Activated CD8-positive, alpha-beta memory T cell treated with anti-CD3 and anti-CD28 coated beads for 1 hour (primary cell): Measurements from ENCODE around the gene MAGI2.
"Not testable (repeated sequence)": the region's sequence is repeated elsewhere in the genome, so short reads cannot be mapped to it uniquely, and the experiment has no call there.

Experiments
- DNase-seq, 2 donors: peaks; one replicate each; pipeline ENCODE4 v3.0.0-alpha.2; 2020; ENCODE audit warnings: low read depth in 1 of 2; ENCODE audit errors: extremely low read depth in 1 of 2

The MAGI2 gene

DNA sequence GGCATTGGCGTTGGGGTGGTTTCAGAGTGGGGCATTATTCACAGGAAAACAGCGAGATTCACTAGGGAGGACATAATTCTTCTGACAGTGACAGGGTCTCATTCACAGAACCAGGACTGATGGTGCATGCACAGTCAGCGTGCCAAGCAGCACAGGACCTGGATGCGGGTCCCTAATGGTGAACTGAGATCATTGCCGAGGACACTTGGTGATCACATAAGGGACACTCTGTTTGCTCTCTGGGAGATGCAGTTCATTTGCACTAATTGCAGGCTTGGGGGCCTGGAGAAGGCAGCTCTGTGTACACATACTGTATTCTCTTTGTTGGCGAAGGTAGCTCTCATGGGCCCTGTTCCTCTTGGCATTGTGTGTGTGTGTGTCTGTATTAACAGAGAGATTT, 938.8 kb downstream of the MAGI2 start:
- no peak for DNase-seq

DNA sequence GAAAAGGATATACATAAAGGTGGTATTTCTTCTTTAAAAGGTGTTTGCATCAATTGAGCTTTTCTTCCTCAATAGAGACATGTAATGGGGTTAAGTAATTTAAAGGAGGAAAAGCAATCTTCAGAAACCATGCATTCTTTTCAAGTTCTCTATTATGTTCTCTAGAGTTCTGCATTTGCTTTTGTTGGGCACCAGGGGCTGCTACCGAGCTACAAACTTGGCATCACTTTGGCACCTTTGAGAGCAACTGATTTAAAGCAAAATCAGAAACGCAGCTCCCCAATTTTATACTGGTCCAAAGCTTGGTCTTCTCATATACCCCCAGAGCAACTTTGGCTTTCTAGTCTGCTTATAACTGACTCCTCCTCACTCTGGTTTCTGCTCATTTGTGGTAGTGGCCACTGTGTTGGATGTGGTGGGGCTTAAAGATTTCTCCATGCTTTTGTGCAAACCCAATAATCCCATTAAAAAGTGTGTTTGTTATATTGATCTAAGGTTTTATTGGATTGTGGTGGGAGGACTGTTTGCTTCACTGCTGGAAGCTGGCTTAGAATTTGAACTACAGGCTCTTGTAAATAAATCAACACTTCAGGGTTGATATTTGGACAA, 942.8 kb downstream of the MAGI2 start:
- DNase-seq: no peak

DNA sequence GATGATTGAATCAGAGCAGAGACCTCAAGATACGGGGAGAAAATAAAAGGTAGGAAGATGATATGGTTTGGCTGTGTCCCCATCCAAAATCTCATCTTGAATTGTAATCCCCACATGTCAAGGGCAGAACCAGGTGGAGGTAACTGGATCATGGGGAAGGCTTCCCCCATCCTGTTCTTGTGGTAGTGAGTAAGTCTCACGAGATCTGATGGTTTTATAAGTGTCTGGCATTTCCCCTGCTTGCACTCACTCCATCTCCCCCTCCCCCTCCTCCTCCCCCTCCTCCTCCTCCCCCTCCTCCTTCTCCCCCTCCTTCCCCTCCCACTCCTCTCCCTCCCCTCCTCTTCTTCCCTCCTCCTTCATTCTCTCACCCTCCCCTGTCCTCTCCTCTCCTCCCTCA, 950.2 kb downstream of the MAGI2 start:
- DNase-seq: not testable (repeated sequence)

DNA sequence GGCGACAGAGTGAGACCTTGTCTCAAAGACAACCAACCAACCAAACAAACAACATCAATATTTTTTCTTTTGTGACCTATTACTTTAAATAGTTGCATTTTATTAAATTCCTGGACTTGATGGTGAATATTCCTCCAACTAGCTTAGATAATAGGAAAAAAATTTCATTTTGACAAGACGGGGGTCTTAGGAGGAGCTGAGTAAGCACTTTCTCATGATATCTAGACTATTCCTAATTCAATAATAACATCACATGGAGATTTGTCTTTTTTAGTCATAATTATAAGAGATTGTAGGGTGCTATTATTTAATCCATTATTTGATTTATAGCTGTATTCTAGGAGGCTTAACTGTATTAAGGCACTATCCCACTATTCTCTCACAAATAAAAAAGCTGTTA, 952.4 kb downstream of the MAGI2 start:
- no peak for DNase-seq

DNA sequence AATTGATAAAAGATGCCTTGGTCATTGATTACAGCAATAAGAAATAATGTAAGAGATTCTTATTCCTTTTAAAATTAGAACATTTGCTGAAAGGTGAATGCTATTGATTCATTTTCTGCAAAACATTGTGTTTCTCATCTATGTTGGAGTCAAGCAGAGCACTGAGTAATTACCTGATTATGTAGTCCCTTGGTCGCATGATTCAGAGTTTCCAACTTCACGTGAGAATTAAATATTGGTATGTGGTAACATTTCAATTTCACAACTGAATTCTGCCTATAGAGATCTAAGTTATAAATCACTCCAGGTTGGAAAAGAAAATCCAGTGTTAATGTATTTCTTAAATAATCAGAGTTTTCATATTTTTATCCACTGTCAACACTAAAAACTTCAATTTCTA, 953.5 kb downstream of the MAGI2 start:
- DNase-seq: no peak

DNA sequence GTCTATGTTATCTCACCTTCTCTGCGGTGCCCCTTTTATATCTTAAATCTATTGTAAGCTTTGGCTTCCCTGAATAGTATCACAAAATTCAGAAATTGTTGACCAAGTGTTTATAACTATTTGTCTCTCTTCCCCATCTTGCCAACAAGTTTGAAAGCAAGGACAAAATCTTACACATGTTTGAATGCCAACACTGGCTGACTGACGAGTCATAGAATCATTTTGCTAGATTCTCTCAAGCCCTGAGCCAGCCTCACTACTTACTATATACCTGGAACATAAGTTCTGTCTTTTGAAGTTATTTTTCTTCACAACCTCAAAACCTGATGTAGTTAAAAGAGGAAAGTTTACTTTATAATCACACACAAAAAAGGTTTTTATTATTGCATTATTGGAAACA, 954.2 kb downstream of the MAGI2 start:
- no peak for DNase-seq

DNA sequence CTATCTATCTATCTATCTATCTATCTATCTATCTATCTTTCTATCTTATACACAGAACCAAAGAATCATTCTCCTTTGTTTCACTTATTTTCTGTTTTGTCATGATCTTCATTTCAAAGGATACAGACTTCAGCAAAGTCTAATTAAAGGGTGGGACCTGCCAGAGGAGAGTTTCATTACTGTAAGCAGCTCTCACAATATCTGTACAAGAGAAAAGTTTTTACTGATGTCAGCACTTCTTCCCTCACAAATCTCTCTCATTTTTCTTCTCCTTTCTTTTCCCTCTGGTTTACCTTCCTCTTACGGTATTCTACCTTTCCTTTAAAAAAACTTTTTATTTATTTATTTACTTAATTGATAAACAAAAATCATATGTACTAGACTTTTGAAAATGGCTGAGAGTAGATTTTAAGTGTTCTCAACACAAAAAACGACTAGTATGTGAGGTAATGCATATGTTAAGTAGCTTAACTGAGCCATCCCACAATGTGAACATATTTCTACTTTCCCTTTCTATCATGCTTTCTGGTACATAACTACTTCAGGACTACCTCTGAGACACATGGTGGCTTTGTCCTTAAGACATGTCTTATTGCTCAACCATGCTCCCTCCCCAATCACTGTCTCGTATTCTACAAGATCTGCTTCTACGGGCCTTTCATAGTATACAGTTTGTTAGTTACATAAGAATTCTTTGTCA, 955.6 kb downstream of the MAGI2 start:
- DNase-seq: no peak

DNA sequence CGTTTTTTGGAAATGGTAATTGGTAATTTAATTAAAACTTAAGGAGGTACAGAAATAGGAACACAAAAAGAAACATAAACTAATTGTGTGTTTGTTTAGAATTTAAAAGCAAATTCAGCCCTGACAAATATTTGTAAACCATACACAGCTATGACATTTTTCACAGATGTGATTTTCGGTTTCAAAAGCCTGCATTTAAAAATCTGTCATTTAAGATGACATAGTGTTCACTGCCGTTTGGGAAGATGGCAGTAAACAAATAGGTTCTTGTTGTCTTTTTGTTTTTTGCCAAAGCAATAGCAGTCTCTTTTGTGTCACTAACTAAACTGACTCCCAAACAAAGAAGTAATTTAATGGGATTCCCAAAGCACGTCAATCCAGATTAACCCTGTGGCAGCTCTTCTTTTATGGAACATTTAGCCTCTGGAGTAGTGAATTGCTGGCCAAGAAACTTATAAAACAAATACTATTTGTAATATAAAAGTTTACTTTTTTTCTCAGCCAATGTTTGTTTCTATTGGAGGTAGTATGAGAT, 957.3 kb downstream of the MAGI2 start:
- no peak for DNase-seq

DNA sequence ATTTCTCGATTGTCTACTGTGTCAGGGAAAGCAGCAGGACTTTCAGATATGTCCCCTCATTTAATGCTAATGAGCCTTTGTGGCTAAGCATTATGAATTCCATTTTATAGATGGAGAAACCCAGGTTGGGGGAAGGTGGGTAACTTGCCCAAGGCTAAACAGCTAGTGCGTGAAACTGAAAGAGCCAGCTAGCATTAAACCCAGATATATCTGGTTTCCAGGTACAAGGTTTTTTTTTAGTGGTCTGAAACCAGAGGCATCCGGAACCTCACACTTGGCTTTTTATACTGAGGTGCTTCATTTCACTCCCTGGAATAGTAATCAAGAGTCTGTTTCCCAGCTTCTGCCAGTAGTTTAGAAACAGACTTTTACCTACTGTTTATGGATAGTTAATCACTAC, 960.1 kb downstream of the MAGI2 start:
- no peak for DNase-seq

DNA sequence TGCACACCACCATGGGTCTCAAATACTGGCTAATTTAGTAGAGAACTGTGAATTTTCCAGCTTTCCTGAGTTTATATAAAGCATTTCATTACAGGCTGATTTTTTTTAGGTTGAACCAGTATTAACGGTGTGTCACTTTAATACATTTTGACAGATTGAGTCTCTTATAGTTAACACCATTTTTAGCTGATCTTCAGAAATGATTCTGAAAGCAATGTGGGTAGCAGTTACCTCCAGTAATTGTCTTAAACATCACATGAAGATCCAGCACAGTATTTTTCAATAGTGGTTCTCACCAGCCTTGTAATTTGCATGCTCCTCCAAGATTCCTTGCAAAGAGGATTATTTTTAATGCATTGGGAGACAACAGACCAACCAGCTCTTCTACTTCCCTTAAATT, 961.3 kb downstream of the MAGI2 start:
- DNase-seq: no peak

DNA sequence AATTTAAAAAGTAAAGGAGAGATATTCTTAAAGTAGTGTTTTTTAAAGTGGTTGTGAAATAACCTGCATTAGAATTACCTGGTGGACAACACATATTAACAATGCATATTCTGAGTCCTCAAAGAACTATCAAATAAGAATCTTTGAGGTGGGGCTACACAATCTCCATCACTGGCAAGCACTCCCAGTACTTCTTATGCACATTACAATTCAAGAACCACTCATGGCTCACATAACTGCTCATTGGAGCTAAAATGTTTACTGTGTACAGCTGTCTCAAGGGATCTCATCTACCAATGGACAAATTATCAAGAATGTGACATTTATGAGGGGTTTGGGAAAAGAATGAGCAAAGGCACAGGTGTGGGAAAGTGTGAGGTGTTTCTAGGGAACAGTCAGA, 962.9 kb downstream of the MAGI2 start:
- no peak for DNase-seq

DNA sequence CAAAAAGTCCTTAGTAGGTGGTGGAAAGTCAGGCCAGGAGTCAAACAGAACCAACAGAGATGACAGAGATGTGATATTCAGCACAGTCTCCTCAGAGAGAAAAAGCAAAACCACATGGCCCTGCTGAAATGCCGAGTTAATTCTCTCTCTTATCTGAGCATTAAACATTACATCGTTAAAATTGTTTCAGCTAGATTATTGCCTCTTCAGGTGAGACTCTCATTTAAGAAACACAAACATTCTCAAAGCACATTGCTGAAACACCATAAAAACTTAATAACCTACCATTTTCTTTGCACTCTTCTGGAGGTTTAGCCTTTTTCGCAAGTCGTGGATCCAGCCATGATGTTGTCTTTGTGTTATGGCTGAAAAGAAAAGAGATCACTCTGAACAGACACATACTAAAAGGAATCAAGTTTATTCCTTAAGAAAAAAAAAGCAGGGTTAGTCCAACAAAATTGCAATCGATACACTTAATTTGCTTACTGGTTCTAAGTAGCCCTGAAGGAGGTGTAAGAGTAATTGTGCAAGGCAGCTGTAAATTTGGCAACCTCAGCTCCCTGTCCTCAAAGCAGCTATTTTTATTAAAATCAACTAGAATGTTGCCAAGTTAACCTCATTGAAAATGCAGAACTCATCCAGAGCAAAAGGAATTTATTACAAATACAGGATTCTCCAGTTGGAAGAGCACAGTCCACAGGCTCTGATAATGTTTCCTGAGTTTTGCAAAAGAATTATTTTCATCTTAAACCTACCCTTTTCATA, 963.8 kb downstream of the MAGI2 start:
- no peak for DNase-seq

DNA sequence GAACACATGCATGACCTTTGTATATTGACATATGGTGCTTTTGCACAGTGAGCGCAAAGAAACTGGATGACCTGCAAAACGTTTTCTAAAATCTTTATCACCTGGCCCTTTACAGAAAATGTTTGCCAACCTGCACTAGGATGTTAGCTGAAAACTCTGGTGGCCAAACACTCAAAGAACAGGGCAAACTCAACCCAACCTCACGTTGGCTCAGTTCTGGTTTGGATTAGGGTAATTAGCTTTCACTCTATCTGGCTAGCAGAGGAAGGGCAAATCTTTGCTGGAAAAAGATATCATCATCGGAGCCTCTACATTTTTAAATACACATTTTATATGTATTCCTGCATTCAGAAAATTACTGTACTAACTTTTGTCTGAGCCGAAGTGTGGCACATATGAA, 966.0 kb downstream of the MAGI2 start:
- DNase-seq: no peak

DNA sequence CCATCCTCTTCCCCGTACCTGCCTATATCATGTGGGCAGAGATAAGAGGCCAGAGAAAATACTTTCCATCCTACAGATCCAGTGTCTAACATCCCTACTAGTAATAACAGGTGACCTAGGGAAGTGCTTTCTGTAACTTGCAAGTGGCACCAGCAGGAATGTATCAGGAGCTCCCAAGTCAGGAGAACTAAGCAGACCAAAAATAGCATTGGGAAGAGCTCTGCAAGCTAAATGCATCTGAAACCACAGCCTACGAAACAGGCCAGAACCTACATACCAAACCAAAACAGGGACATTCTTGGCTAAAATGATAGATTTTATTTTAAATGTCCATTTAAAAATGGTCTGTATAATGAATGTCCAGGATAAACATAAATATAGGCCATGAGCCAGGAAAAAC, 974.1 kb downstream of the MAGI2 start:
- no peak for DNase-seq

DNA sequence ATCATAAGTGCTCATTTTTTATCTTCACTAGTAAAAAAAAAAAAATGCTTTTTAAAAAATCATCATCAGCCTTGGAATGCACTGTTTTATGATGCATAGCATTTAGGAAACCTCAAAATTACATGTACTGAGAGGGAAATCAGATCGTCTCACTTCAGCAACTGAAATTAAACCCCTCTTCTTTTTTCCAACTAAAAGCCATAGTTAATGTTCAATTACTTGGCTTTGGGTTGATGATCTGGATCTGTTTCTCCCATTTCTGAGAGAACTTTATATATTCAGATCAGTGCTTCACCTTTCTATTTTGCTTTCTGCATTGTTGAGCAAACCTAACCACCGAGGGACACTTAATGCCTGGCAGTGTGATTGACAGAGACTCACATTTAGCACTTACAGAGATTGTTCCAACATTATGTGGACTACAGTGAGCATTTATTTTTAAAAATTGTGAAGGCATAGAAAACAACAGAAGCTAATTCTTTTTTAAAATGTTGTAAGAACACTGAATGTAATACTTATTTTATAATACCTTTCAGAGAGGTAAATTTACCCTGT, 976.5 kb downstream of the MAGI2 start:
- DNase-seq: no peak

DNA sequence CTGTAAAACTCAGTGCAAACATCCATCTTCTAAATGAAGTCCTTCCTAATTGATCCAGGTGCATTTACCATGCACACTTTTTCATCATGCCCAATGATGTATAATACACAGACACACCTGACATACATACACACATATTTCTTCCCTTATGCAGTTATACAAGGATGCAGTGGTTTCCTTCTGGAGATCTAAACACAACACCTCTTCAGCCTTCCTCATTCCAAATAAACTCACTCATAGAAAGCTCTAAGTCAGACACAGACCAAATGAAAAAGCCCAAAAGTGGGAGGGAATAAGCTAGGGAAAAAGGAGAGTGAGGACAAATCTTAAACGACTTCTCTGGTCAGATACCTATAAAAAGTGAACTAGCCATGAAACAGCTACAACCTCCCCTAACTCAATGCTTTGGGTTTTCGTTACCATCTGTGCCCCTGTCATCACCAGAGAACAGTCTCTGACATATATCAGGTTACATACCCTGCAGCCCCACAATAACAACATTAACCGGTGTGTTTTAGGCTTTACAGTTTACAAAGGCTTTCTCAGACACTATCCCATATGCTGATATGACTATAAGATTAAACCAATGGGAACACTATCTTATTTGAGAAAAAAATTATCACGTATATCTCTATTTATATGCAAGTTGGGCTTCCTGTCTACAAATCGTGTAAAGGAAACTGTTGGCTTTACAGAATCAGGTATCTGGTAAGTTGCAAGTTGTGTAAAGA, 979.7 kb downstream of the MAGI2 start:
- DNase-seq: no peak

DNA sequence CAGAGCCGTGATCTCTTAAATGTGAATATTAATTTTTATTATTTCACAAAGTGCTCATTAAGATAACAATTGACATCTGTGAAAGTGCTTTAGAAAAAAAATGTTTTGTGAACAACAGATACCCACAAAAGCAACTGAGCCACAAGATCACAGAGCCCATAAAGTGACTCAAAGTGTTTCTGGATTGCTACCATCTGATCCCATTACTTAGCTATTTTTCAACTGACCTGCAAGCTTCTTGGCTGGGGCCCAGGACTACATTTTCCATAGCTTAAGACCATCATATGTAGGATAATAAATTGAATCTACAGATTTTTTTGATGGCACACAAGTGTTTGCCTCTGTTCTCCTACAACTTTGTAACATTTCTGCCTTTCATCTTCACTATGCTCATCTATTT, 980.4 kb downstream of the MAGI2 start:
- no peak for DNase-seq

DNA sequence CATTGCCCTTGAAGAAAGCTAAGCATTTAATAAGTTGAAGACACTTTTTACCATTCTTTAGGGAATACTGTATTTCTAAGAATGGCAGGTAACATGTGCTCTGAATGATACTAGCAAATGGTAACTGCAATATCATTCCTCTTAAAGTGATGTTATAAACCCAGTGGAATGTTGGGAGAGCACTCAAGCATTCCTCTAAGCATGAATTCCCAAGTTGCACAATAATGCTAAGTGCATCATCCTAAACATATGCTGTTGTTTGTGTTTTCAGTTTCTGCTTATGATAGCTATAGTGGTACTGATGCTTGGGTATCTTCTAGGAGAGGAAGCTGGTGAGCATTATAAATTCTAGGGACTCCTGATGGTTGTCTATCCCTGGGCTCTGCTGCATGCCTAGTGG, 980.9 kb downstream of the MAGI2 start:
- DNase-seq: no peak

DNA sequence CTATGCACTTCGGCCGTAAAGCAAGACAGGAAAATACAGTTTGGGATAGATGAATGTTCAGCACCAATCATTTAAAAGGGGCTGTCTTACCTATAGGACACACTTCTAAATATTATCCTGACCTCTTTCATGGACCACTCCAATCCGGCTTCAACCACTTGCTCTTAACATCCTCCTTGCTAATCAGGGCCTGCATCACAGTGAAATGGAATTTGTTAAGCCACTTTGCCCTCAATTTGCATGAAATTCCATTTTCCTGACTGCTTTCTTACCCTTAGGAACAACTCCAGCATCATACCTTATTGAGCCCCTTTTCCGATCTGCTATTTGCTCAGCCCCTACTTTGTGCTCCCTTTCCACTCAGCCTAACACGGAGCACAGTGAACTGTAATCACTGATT, 987.6 kb downstream of the MAGI2 start:
- no peak for DNase-seq

DNA sequence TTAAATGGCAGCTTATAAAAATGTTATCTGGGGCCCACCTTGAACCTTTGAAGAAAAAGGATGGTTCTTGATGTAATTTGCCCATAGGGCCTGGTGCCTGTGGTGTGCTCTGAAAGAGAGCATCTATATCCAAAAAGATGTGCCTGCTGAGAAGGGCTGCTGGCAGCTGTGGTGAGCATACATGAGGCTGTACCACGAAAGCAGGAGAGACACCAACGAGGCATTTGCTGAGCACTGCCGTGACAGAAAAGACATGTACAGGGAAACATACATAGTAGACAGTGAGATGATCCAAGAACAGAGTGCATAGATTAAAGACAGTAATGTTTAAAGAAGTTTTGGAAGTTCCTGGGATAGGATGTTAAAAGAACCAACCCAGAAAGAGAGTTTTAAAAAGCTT, 990.4 kb downstream of the MAGI2 start:
- DNase-seq: no peak

DNA sequence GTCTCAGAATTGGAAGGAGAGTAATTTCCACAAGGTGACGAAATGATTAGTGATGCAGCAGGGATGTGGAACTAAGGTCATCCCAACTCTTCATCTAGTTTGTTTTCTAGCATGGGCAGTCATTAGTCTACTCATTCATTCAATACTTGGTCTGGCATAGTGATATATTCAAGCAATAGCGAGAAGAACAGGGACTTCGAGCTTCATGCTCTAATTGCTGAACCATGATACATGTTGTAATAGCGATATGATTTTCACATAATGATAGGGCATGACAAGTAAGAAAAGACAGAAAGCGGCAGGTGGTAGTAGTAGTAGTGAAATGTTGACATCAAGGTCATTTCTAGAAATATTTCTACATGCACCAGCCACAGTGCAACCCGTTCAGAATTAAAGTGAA, 1002.8 kb downstream of the MAGI2 start:
- no peak for DNase-seq
